HepG2 (cell line): ENCODE data around the gene PPP2R5C. TPM values are rescaled to one million over a fixed set of nuclear protein-coding genes. Genes with fewer than 3 reads are reported as not detected.
A peak's percentile ranks its signal among the peaks of the same experiment; 100 is the strongest.

Experiments
- CEBPZ ChIP-seq: IDR thresholded peaks from 2 replicates; pipeline ENCODE4 v1.6.1; 2012; ENCODE audit warnings: low read length, improper control_type of control experiment
- EED ChIP-seq: sonication (generic); formaldehyde crosslinking; IDR thresholded peaks from 2 replicates; pipeline ENCODE4 v1.5.0; 2020; ENCODE audit warnings: mild to moderate bottlenecking, missing genetic modification reagents
- ISL2 ChIP-seq: sonication (generic); formaldehyde crosslinking; IDR thresholded peaks from 2 replicates; pipeline ENCODE4 v1.5.0; 2020; ENCODE audit warnings: missing genetic modification reagents
- KLF16 ChIP-seq, 2 experiments: sonication (generic) in 1 of 2; formaldehyde crosslinking in 1 of 2; IDR thresholded peaks; 2 replicates each; pipeline versions ENCODE4 v1.6.1 to v1.8.0; 2016 to 2023; ENCODE audit warnings: missing genetic modification reagents in 2 of 2, missing compliant biosample characterization in 1 of 2
- SOX13 ChIP-seq, 3 experiments: fragments of 450-650 bp in 1 of 3; sonication (generic) in 1 of 3; formaldehyde crosslinking in 1 of 3; IDR thresholded peaks in 2 of 3; conservative IDR thresholded peaks in 1 of 3; 2 replicates each; pipeline versions ENCODE4 v1.5.0 to v1.6.1; 2016 to 2020; ENCODE audit warnings: antibody characterized with exemption in 1 of 3, mild to moderate bottlenecking in 1 of 3, missing compliant biosample characterization in 1 of 3, missing genetic modification reagents in 1 of 3, moderate library complexity in 1 of 3
- SP140L ChIP-seq: sonication (generic); formaldehyde crosslinking; IDR thresholded peaks from 2 replicates; pipeline ENCODE4 v1.4.0; 2020; ENCODE audit warnings: missing genetic modification reagents, borderline replicate concordance
- ZKSCAN1 ChIP-seq: fragments of 150-350 bp; IDR thresholded peaks from 2 replicates; pipeline ENCODE4 v1.6.1; 2014; ENCODE audit warnings: low read length
- ZMAT5 ChIP-seq: sonication (generic); formaldehyde crosslinking; IDR thresholded peaks from 2 replicates; pipeline ENCODE4 v1.5.0; 2020; ENCODE audit warnings: mild to moderate bottlenecking, low read depth, missing genetic modification reagents, borderline replicate concordance
- ZNF274 ChIP-seq: sonication (generic); formaldehyde crosslinking; IDR thresholded peaks from 2 replicates; pipeline ENCODE4 v1.5.1; 2020; ENCODE audit warnings: mild to moderate bottlenecking, missing genetic modification reagents
- ZNF512B ChIP-seq: sonication (generic); formaldehyde crosslinking; IDR thresholded peaks from 2 replicates; pipeline ENCODE4 v1.5.1; 2020; ENCODE audit warnings: missing genetic modification reagents, mild to moderate bottlenecking, borderline replicate concordance
- ZNF616 ChIP-seq: sonication (generic); formaldehyde crosslinking; IDR thresholded peaks from 2 replicates; pipeline ENCODE4 v1.5.0; 2020; ENCODE audit warnings: low read depth, mild to moderate bottlenecking, missing genetic modification reagents
- ZNF746 ChIP-seq: sonication (generic); formaldehyde crosslinking; IDR thresholded peaks from 2 replicates; pipeline ENCODE4 v1.8.0; 2022; ENCODE audit warnings: mild to moderate bottlenecking, missing genetic modification reagents
- ZNF782 ChIP-seq: sonication (generic); formaldehyde crosslinking; IDR thresholded peaks from 2 replicates; pipeline ENCODE4 v1.4.0; 2020; ENCODE audit warnings: missing genetic modification reagents, mild to moderate bottlenecking, borderline replicate concordance
- ZNF883 ChIP-seq: sonication (generic); formaldehyde crosslinking; IDR thresholded peaks from 2 replicates; pipeline ENCODE4 v1.5.1; 2020; ENCODE audit warnings: mild to moderate bottlenecking, missing genetic modification reagents; ENCODE audit errors: not compliant biosample characterization
- polyA plus RNA-seq, 8 experiments: library from polyadenylated mRNA; depleted of rRNA in 3 of 8; stranded (reverse) in 7 of 8; unstranded in 1 of 8; fragments of >200 nt; fragmentation: Illumina TruSeq in 4 of 8; extraction: Trizol in 4 of 8; gene quantifications; 2 replicates each; pipeline versions ENCODE4 v1.2.1 to v1.2.3, GENCODE V29; 2011 to 2016; ENCODE audit warnings: low read depth in 4 of 8, missing spikeins in 1 of 8, mixed read lengths in 1 of 8; ENCODE audit not compliant: insufficient read depth in 1 of 8
- total RNA-seq, 5 experiments: library from RNA; depleted of rRNA; stranded (reverse); fragments of >200 nt; fragmentation: Illumina TruSeq; extraction: Trizol; gene quantifications; 2 replicates each; pipeline ENCODE4 v1.2.3, GENCODE V29; 2016; ENCODE audit warnings: low read depth in 1 of 5
- TF ChIP-seq, protein P1 (sequence below): sonication (generic); formaldehyde crosslinking; IDR thresholded peaks from 2 replicates; pipeline ENCODE4 v1.4.0; 2020; ENCODE audit warnings: missing genetic modification reagents, borderline replicate concordance

PPP2R5C gene
- total and polyA plus RNA-seq, 2 of the 13 experiments (the other 11 are each of a cell fraction or from before 2014, with no cell fraction given): 74.3 to 78.5 TPM

DNA sequence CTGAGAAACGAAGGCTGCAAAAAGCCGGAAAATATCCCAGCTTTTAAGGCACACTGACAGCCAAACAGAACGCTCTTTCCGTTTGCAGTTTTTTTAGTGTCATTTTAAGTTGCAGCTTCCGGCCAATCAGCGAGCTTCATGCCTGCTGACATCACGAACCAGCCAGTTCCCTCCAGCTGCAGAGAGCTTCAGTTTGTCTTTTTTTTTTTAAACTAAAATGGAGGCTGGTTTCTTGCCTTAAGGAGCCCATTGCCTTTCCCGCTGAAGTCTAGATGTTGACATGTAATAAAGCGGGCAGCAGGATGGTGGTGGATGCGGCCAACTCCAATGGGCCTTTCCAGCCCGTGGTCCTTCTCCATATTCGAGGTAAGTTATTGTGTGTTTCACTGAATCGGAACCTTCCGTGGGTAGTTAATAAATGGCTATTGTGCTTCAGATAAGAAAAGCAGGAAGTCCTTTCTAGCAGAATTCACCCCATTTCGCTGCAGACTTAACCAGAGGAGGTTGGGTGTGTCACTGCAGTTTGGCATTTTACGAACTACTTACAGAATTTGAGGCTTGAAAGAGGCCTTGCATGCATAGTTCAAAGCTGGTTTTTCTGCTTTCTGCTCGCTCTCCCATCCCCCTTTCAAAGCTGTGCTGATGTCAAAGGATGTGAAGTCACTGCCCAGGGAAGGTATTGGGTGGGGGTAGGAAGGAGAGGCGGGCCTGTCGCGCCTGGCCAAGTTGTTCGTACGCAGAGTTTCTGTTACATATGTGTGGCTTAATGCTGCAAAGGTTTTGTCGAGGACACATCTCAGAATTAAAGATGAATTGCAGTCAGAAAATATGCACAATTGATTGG is 48.4 kb downstream of the PPP2R5C start (continued):
- TF ChIP-seq CEBPZ (no peak), EED (no peak), ISL2 (CRISPR knock-in tag) (no peak; the same call in 1 of the 2 replicates), ZNF512B (CRISPR knock-in tag) (no peak), ZNF274 (CRISPR knock-in tag) (0 out of 2 replicates have a peak, but pooled peaks have one; percentile 48), KLF16 (CRISPR knock-in tag; IDR thresholded peaks at IDR 0.05) (peak in 1 of 2 experiments; percentile 70; a peak in 1 of 4 replicates), ZKSCAN1 (no peak), ZNF746 (CRISPR knock-in tag) (no peak; the same call in 1 of the 2 replicates), ZMAT5 (CRISPR knock-in tag) (no peak), ZNF782 (CRISPR knock-in tag) (no peak), SOX13 (IDR thresholded peaks at IDR 0.05) (peak; percentile 34; the same call in 1 of the 2 replicates), SOX13 (CRISPR knock-in tag; conservative IDR thresholded peaks at IDR 0.05 in 1 of 2, IDR thresholded peaks at IDR 0.05 in 1 of 2) (peak in 1 of 2 experiments; percentile 36; a peak in 1 of 4 replicates), ZNF883 (CRISPR knock-in tag) (peak; percentile 54), ZNF616 (CRISPR knock-in tag) (no peak), SP140L (0 out of 2 replicates have a peak, but pooled peaks have one; percentile 57)
- TF ChIP-seq, protein P1, sequence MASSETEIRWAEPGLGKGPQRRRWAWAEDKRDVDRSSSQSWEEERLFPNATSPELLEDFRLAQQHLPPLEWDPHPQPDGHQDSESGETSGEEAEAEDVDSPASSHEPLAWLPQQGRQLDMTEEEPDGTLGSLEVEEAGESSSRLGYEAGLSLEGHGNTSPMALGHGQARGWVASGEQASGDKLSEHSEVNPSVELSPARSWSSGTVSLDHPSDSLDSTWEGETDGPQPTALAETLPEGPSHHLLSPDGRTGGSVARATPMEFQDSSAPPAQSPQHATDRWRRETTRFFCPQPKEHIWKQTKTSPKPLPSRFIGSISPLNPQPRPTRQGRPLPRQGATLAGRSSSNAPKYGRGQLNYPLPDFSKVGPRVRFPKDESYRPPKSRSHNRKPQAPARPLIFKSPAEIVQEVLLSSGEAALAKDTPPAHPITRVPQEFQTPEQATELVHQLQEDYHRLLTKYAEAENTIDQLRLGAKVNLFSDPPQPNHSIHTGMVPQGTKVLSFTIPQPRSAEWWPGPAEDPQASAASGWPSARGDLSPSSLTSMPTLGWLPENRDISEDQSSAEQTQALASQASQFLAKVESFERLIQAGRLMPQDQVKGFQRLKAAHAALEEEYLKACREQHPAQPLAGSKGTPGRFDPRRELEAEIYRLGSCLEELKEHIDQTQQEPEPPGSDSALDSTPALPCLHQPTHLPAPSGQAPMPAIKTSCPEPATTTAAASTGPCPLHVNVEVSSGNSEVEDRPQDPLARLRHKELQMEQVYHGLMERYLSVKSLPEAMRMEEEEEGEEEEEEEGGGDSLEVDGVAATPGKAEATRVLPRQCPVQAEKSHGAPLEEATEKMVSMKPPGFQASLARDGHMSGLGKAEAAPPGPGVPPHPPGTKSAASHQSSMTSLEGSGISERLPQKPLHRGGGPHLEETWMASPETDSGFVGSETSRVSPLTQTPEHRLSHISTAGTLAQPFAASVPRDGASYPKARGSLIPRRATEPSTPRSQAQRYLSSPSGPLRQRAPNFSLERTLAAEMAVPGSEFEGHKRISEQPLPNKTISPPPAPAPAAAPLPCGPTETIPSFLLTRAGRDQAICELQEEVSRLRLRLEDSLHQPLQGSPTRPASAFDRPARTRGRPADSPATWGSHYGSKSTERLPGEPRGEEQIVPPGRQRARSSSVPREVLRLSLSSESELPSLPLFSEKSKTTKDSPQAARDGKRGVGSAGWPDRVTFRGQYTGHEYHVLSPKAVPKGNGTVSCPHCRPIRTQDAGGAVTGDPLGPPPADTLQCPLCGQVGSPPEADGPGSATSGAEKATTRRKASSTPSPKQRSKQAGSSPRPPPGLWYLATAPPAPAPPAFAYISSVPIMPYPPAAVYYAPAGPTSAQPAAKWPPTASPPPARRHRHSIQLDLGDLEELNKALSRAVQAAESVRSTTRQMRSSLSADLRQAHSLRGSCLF: no peak
